Neural cell (in vitro differentiated cells): ENCODE results near the gene RELN.

ENCODE experiments used
- EZH2 ChIP-seq: fragments of 200-600, 300-800 bp; shearing (Covaris generic), sonication (generic); IDR thresholded peaks from 2 replicates; pipeline ENCODE4 v1.6.1; 2014; ENCODE audit warnings: antibody characterized with exemption, low read length, borderline replicate concordance, mild to moderate bottlenecking; ENCODE audit not compliant: insufficient read depth, poor library complexity, severe bottlenecking
- POLR2AphosphoS5 ChIP-seq: IDR thresholded peaks from 2 replicates; pipeline ENCODE4 v1.6.1; 2012
- TF ChIP-seq, protein P1 (sequence below): fragments of 450-650 bp; IDR thresholded peaks from 2 replicates; pipeline ENCODE4 v1.5.1; 2014; ENCODE audit warnings: antibody characterized with exemption, mild to moderate bottlenecking, moderate library complexity; ENCODE audit not compliant: poor library complexity, severe bottlenecking

DNA sequence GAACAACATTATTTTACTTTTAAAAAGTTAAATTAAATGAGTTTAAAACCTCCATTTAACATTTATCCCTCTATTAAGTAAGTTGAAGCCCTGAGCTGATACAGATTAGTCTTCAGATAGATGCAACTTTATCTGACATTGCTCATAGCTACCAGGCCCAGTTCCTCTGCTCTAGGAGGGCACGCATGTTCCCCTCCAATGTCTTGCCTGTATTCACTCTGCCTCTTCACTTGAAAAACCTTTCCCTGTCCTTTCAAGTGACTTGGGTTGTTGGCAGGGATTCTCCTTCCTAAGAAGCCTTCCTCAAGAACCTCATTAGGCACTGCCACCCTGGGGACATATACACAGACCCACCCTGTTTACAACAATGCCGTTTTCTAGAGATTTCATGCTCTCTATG lies 270.4 kb downstream of the RELN start:
- TF ChIP-seq EZH2 = no peak
- no peak for TF ChIP-seq POLR2AphosphoS5
- TF ChIP-seq, protein P1, sequence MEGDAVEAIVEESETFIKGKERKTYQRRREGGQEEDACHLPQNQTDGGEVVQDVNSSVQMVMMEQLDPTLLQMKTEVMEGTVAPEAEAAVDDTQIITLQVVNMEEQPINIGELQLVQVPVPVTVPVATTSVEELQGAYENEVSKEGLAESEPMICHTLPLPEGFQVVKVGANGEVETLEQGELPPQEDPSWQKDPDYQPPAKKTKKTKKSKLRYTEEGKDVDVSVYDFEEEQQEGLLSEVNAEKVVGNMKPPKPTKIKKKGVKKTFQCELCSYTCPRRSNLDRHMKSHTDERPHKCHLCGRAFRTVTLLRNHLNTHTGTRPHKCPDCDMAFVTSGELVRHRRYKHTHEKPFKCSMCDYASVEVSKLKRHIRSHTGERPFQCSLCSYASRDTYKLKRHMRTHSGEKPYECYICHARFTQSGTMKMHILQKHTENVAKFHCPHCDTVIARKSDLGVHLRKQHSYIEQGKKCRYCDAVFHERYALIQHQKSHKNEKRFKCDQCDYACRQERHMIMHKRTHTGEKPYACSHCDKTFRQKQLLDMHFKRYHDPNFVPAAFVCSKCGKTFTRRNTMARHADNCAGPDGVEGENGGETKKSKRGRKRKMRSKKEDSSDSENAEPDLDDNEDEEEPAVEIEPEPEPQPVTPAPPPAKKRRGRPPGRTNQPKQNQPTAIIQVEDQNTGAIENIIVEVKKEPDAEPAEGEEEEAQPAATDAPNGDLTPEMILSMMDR = no peak
